ENCODE data around the gene EEF1AKMT2.

DNA sequence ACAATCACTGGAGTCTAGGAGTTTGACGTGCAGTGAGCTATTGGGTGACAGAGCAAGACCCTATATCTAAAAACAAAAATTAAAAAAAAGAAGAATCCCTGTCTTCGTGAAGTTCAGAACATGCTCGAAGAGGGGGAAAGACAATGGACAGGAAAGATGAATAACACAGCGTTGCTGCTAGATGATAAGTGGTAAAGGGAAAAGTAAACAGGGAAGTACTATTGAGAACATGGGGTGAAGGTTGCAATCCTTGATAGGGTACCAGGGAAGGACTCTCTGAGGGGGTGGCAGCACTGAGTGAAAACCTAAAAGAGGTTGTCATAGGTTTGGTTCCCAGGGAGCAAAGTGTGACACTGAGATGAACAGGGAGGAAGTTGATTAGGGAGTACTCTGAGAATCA lies 7.1 kb upstream of the EEF1AKMT2 start:
- TF ChIP-seq ISL1 (CRISPR knock-in tag; IDR thresholded peaks at IDR 0.05) (no peak), TOX (CRISPR knock-in tag; IDR thresholded peaks at IDR 0.05; ENCODE audit: borderline replicate concordance) (no peak), BACH2 (CRISPR knock-in tag; IDR thresholded peaks at IDR 0.05; ENCODE audit: borderline replicate concordance) (no peak)

Measured in SK-N-SH treated with all-trans-retinoic acid at 6 μM for 48 hours (cell line).